Activated CD8-positive, alpha-beta memory T cell treated with anti-CD3 and anti-CD28 coated beads for 48 hours (primary cell): ENCODE measurements around the gene DOCK10.

ENCODE experiments used
- DNase-seq, 3 experiments: peaks; one replicate each; pipeline ENCODE4 v3.0.0-alpha.2; 2020; ENCODE audit warnings: low read depth in 2 of 3, low spot score in 2 of 3

The DOCK10 gene

DNA sequence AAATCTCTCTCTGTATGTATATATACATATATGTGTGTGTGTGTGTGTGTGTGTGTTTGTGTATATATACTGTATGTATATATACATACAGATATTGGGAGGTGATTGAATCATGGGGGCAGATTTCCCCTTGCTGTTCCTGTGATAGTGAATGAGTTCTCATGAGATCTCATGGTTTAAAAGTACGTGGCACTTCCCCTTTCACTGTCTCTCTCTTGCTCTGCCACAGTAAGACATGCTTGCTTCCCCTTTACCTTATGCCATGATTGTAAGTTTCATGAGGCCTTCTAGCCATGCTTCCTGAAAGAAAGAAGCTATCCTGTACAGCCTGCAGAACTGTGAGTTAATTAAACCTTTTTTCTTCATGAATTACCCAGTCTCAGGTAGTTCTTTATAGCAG, 307.3 kb downstream of the DOCK10 start:
- DNase-seq, result no peak

GRCh38 chr2:224731665-224732064, 310.6 kb downstream of the DOCK10 start:
- no peak for DNase-seq

DNA sequence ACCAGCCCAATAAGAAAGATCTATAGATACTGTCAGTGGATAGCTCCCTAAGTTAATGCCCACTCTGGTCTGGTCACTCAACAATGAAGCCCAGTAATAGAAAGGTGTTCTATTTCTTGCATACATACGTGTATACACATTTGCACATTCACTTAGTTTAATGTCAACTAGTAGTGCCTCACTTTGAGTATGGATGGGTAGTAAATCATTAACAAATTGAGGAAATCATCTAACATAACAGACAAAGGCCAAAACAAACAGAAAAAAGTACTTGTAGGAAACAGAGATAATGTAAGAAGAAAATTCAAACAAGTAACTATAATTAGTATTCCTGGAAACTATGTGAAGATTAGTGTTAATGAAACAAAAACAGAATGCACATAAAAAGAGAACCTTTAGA, 312.8 kb downstream of the DOCK10 start:
- DNase-seq, result no peak

GRCh38 chr2:224724331-224724730, 317.9 kb downstream of the DOCK10 start:
- no peak for DNase-seq

GRCh38 chr2:224723586-224724217, 318.6 kb downstream of the DOCK10 start:
- DNase-seq, result no peak

DNA sequence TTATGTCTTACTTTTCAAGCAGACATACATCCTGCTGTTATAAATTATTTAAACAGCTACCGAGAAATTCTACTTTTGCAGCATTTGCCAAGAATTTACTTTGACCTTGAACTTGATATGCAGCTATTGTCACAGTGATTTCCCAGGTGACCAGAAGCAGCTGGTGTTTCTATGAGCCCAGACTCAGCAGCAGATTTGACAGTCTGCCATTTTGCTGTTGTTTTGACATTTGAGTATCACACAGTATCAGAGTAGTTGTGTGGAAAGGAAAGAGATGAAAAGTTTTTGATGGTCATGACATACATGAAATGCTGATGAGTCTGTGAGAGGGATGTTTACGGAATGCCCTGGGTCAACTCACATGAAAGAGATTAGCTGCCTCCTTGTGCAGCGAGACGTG, 319.5 kb downstream of the DOCK10 start:
- no peak for DNase-seq

- DNase-seq, result no peak
These were observed 320.0 kb downstream of the DOCK10 start for GRCh38 chr2:224722250-224722649.

GRCh38 chr2:224716921-224717320, 325.3 kb downstream of the DOCK10 start:
- DNase-seq, result no peak

GRCh38 chr2:224716201-224716600, 326.1 kb downstream of the DOCK10 start, which contains the start of gene CCDC195:
Gene CCDC195, minus strand, starts transcription at chr2:224716365. Its CDS starts 0 bp downstream, at chr2:224716365.
- DNase-seq, result no peak
